Testis (tissue), 2 donors: ENCODE data around the gene PAMR1.

ENCODE experiments used
- CTCF ChIP-seq, 3 experiments: fragments of 450-650 bp in 2 of 3; fragments of 200-600 bp in 1 of 3; sonication (generic) in 1 of 3; IDR thresholded peaks; one replicate each; pipeline ENCODE4 v1.5.1; 2016 to 2019; ENCODE audit warnings: antibody characterized with exemption in 3 of 3, mild to moderate bottlenecking in 2 of 3, moderate library complexity in 1 of 3
- POLR2A ChIP-seq: fragments of 450-650 bp; IDR thresholded peaks from one replicate; pipeline ENCODE4 v1.6.1; 2017; ENCODE audit warnings: antibody characterized with exemption, mild to moderate bottlenecking, moderate library complexity

DNA sequence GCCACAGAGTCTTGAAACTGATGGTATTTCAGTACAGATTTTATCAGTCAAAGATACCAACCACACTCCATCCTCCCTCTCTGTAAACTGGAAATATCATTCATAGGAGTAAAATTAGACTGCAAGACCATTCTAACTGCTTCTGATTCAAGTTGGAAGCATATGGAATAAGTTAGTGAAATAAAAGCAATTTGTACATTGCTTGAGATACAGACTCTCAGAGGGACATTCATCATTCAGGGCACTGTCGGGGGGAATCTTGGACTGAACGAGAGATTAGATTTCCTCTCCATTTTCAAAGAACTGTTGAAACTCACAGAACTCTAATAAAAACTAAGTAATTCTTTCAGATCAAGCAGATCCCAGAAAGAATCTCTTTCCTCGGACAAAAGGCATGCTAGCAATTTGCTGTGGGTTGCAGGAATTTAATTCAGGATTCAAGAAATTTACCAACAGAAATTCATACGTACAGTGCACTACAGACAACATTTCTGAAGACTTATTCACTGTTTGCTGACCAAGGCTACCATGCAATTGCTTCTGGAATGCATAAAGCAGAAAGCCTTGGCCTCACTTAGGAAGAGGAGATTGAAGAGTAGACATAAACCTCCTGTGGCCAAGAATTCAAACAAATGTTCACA, 34.1 kb downstream of the PAMR1 start:
- TF ChIP-seq CTCF (IDR thresholded peaks at IDR 0.05) = no peak
- TF ChIP-seq POLR2A = no peak
